WERI-Rb-1 (cell line): ENCODE results near the gene TP53BP1.
"Not testable (repeated sequence)": the region's sequence is repeated elsewhere in the genome, so short reads cannot be mapped to it uniquely, and the experiment has no call there.

Experiments used
- DNase-seq: peaks from one replicate; pipeline ENCODE4 v3.0.0-alpha.2; 2020
- H3K27ac ChIP-seq: fragments of 250-450 bp; sonication (Bioruptor Pico); 2 replicates; pipeline ENCODE4 v1.5.1; 2020; ENCODE audit warnings: mild to moderate bottlenecking, moderate library complexity
- H3K27me3 ChIP-seq: fragments of 250-450 bp; sonication (Bioruptor Pico); 2 replicates; pipeline ENCODE4 v1.5.1; 2021; ENCODE audit warnings: mild to moderate bottlenecking, low read depth, moderate library complexity; ENCODE audit not compliant: insufficient read depth, severe bottlenecking
- H3K36me3 ChIP-seq: fragments of 250-450 bp; sonication (Bioruptor Pico); 2 replicates; pipeline ENCODE4 v1.5.1; 2020; ENCODE audit warnings: mild to moderate bottlenecking, moderate library complexity
- H3K4me3 ChIP-seq: 2 replicates; pipeline ENCODE4 v1.5.1; 2011; ENCODE audit warnings: low read depth, mild to moderate bottlenecking, control low read depth, low read length
- H3K9me3 ChIP-seq: fragments of 250-450 bp; sonication (Bioruptor Pico); 2 replicates; pipeline ENCODE4 v1.5.1; 2021; ENCODE audit warnings: mild to moderate bottlenecking, moderate library complexity; ENCODE audit not compliant: severe bottlenecking
- CTCF ChIP-seq: IDR thresholded peaks from 2 replicates; pipeline ENCODE4 v1.5.1; 2011; ENCODE audit warnings: low read depth, mild to moderate bottlenecking, control low read depth, inconsistent platforms, low read length

TP53BP1 gene

DNA sequence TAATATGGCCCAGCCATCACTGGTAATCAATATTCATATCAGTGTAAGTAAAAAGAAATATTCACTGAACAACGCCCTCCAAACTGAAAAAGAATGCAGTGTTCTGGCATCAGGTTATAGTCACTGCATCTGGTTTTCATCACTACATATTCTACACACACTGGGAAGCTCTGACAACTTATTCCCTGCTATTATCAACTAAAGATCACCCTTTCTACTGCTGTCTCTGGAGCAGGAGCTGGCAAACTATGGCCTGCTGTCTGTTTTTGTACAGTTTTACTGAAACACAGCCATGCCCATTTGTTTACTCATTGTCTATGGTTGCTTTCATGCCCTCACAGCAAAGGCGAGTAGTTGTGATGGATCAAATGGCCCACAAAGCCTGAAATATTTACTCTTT is 86.8 kb downstream of the TP53BP1 start:
- no peak for TF ChIP-seq CTCF
- H3K27ac ChIP-seq = no peak overlapping the region
- H3K36me3 ChIP-seq = peaks cover 85% of the 10 kb centered on the region

DNA sequence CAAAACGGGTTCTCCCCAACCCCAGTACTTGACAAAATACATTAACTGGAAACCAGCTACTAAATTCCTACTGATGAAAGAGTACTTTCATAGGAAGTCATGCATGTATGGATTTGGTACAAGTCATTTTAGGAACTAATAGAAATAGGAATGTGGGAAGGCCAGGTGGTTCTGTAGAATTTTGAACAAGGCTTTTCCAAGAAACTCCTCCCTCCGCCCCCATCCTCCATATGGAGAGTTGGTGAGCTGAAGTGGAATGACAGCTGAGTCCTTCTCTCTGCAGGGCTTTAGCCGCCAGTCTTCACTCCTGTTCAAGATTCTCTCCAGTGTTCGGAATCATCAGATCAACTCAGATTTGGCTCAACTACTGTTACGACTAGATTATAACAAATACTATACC is 88.8 kb downstream of the TP53BP1 start:
- Histone ChIP-seq H3K9me3 (no peaks in the 10 kb centered on the region), H3K36me3 (peaks cover 93% of the 10 kb centered on the region), H3K4me3 (no peak overlapping the region), H3K27me3 (no peaks in the 10 kb centered on the region), H3K27ac (no peak overlapping the region)
- no peak for DNase-seq
- TF ChIP-seq CTCF = no peak

More for the DNA sequence above, 86.8 kb downstream of the TP53BP1 start:
- Histone ChIP-seq H3K4me3 (no peak overlapping the region), H3K9me3 (no peaks in the 10 kb centered on the region), H3K27me3 (no peaks in the 10 kb centered on the region)
- DNase-seq = no peak

DNA sequence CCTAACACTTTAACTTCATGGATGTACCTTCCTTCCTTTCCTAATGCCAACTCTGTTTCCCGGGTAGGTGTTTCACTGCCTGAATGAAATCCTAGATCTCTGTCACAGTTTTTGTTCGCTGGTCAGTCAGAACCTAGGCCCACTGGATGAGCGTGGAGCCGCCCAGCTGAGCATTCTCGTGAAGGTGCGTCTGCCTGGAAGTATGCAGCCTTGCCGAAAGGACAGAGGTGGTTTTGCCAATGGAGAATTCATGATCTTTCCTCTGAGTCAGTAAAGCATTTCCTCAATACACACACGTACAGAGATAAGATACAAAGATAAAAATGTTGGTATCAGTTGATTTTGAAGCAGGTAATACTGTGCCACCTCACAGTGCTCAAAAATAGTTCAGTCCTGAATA is 89.3 kb downstream of the TP53BP1 start:
- TF ChIP-seq CTCF = no peak
- H3K36me3 ChIP-seq = peaks cover 93% of the 10 kb centered on the region
- no peak for DNase-seq

GRCh38 chr15:43402255-43402654 is 90.7 kb downstream of the TP53BP1 start:
- no peak overlapping the region for H3K4me3 ChIP-seq
- H3K27me3 ChIP-seq = no peaks in the 10 kb centered on the region
- no peak for DNase-seq
- peaks cover 91% of the 10 kb centered on the region for H3K36me3 ChIP-seq
- no peak overlapping the region for H3K27ac ChIP-seq
- H3K9me3 ChIP-seq = no peaks in the 10 kb centered on the region
- TF ChIP-seq CTCF = no peak

More for the DNA sequence above, 89.3 kb downstream of the TP53BP1 start:
- no peaks in the 10 kb centered on the region for H3K27me3 ChIP-seq
- H3K4me3 ChIP-seq = no peak overlapping the region
- no peaks in the 10 kb centered on the region for H3K9me3 ChIP-seq
- H3K27ac ChIP-seq = no peak overlapping the region

DNA sequence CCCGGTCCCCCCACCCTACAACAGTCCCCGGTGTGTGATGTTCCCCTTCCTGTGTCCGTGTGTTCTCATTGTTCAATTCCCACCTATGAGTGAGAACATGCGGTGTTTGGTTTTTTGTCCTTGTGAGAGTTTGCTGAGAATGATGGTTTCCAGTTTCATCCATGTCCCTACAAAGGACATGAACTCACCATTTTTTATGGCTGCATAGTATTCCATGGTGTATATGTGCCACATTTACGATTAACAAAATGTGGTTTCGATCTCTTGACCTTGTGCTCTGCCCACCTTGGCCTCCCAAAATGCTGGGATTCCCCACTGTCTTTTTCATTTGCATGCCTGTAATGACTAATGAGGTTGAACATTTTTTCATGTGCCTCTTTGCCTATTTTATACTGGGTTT is 99.4 kb downstream of the TP53BP1 start:
- not testable (repeated sequence) for DNase-seq, H3K27me3 ChIP-seq, H3K9me3 ChIP-seq, H3K27ac ChIP-seq, H3K4me3 ChIP-seq
- peaks cover 55% of the 10 kb centered on the region for H3K36me3 ChIP-seq

- DNase-seq = no peak
- Histone ChIP-seq H3K27me3 (no peaks in the 10 kb centered on the region), H3K36me3 (peaks cover 51% of the 10 kb centered on the region), H3K9me3 (no peaks in the 10 kb centered on the region), H3K4me3 (no peak overlapping the region), H3K27ac (no peak overlapping the region)
- no peak for TF ChIP-seq CTCF
These were observed 102.2 kb downstream of the TP53BP1 start for GRCh38 chr15:43390723-43391122.
